Measurements from ENCODE around the gene SORCS1.

SORCS1 gene

GRCh38 chr10:107019154-107019553, 145.4 kb downstream of the SORCS1 start:
- Histone ChIP-seq H4K20me1 (ENCODE audit: insufficient read depth, low read length) (no peaks in the 10 kb centered on the region), H3K9me2 (ENCODE audit: low read depth, low read length) (no peaks in the 10 kb centered on the region), H3K4me2 (ENCODE audit: low read length) (no peak overlapping the region), H3K4me1 (ENCODE audit: insufficient read depth, low read length, severe bottlenecking) (no peaks in the 10 kb centered on the region), H3K27ac (ENCODE audit: low read depth, low read length, poor library complexity, severe bottlenecking) (no peak overlapping the region), H3K36me3 (ENCODE audit: insufficient read depth, low read length) (no peaks in the 10 kb centered on the region), H2AFZ (ENCODE audit: low read length) (no peak overlapping the region), H3K9me3 (ENCODE audit: low read length) (no peaks in the 10 kb centered on the region), H3F3A (ENCODE audit: insufficient read depth, low read length) (no peaks in the 10 kb centered on the region), H3K79me2 (ENCODE audit: insufficient read depth, low read length) (no peaks in the 10 kb centered on the region), H3K9ac (ENCODE audit: low read length) (no peak overlapping the region), H3K27me3 (ENCODE audit: insufficient read depth, low read length) (no peaks in the 10 kb centered on the region), H3K4me3 (ENCODE audit: low read depth, low read length, poor library complexity, severe bottlenecking) (no peak overlapping the region)
- TF ChIP-seq EZH2 (IDR thresholded peaks at IDR 0.05; ENCODE audit: borderline replicate concordance, low read length): no peak

- no peaks in the 10 kb centered on the region for H3K79me2 ChIP-seq (ENCODE audit: insufficient read depth, low read length)
- no peaks in the 10 kb centered on the region for H3K9me3 ChIP-seq (ENCODE audit: low read length)
- H3K4me2 ChIP-seq (ENCODE audit: low read length): no peak overlapping the region
- no peak overlapping the region for H3K9ac ChIP-seq (ENCODE audit: low read length)
- no peak overlapping the region for H3K4me3 ChIP-seq (ENCODE audit: low read depth, low read length, poor library complexity, severe bottlenecking)
- H3K4me1 ChIP-seq (ENCODE audit: insufficient read depth, low read length, severe bottlenecking): no peaks in the 10 kb centered on the region
- no peak overlapping the region for H3K27ac ChIP-seq (ENCODE audit: low read depth, low read length, poor library complexity, severe bottlenecking)
- H3K9me2 ChIP-seq (ENCODE audit: low read depth, low read length): no peaks in the 10 kb centered on the region
- no peak overlapping the region for H2AFZ ChIP-seq (ENCODE audit: low read length)
- no peaks in the 10 kb centered on the region for H3F3A ChIP-seq (ENCODE audit: insufficient read depth, low read length)
- TF ChIP-seq CTCF (IDR thresholded peaks at IDR 0.05; ENCODE audit: low read length) (no peak), EZH2 (IDR thresholded peaks at IDR 0.05; ENCODE audit: borderline replicate concordance, low read length) (no peak)
- H4K20me1 ChIP-seq (ENCODE audit: insufficient read depth, low read length): no peaks in the 10 kb centered on the region
- H3K27me3 ChIP-seq (ENCODE audit: insufficient read depth, low read length): no peaks in the 10 kb centered on the region
- H3K36me3 ChIP-seq (ENCODE audit: insufficient read depth, low read length): no peaks in the 10 kb centered on the region
Measured at GRCh38 chr10:107013258-107014006, 151.1 kb downstream of the SORCS1 start.

- Histone ChIP-seq H3K4me1 (ENCODE audit: insufficient read depth, low read length, severe bottlenecking) (no peaks in the 10 kb centered on the region), H3K79me2 (ENCODE audit: insufficient read depth, low read length) (no peaks in the 10 kb centered on the region), H3F3A (ENCODE audit: insufficient read depth, low read length) (no peaks in the 10 kb centered on the region), H2AFZ (ENCODE audit: low read length) (no peak overlapping the region), H3K27ac (ENCODE audit: low read depth, low read length, poor library complexity, severe bottlenecking) (no peak overlapping the region), H3K27me3 (ENCODE audit: insufficient read depth, low read length) (no peaks in the 10 kb centered on the region), H3K9me3 (ENCODE audit: low read length) (no peaks in the 10 kb centered on the region), H4K20me1 (ENCODE audit: insufficient read depth, low read length) (no peaks in the 10 kb centered on the region), H3K9me2 (ENCODE audit: low read depth, low read length) (no peaks in the 10 kb centered on the region), H3K4me3 (ENCODE audit: low read depth, low read length, poor library complexity, severe bottlenecking) (no peak overlapping the region), H3K36me3 (ENCODE audit: insufficient read depth, low read length) (no peaks in the 10 kb centered on the region), H3K4me2 (ENCODE audit: low read length) (no peak overlapping the region), H3K9ac (ENCODE audit: low read length) (no peak overlapping the region)
- no peak for TF ChIP-seq CTCF (IDR thresholded peaks at IDR 0.05; ENCODE audit: low read length)
- no peak for TF ChIP-seq EZH2 (IDR thresholded peaks at IDR 0.05; ENCODE audit: borderline replicate concordance, low read length)
Measured at GRCh38 chr10:107011992-107012391, 152.5 kb downstream of the SORCS1 start.

GRCh38 chr10:107011105-107011504, 153.4 kb downstream of the SORCS1 start:
- no peak overlapping the region for H3K9ac ChIP-seq (ENCODE audit: low read length)
- no peak overlapping the region for H3K27ac ChIP-seq (ENCODE audit: low read depth, low read length, poor library complexity, severe bottlenecking)
- no peaks in the 10 kb centered on the region for H4K20me1 ChIP-seq (ENCODE audit: insufficient read depth, low read length)
- no peak overlapping the region for H3K4me2 ChIP-seq (ENCODE audit: low read length)
- no peaks in the 10 kb centered on the region for H3F3A ChIP-seq (ENCODE audit: insufficient read depth, low read length)
- no peaks in the 10 kb centered on the region for H3K79me2 ChIP-seq (ENCODE audit: insufficient read depth, low read length)
- no peak for TF ChIP-seq CTCF (IDR thresholded peaks at IDR 0.05; ENCODE audit: low read length)
- TF ChIP-seq EZH2 (IDR thresholded peaks at IDR 0.05; ENCODE audit: borderline replicate concordance, low read length): no peak
- H3K9me2 ChIP-seq (ENCODE audit: low read depth, low read length): no peaks in the 10 kb centered on the region
- H3K4me1 ChIP-seq (ENCODE audit: insufficient read depth, low read length, severe bottlenecking): no peaks in the 10 kb centered on the region
- H3K27me3 ChIP-seq (ENCODE audit: insufficient read depth, low read length): no peaks in the 10 kb centered on the region
- no peak overlapping the region for H2AFZ ChIP-seq (ENCODE audit: low read length)
- H3K36me3 ChIP-seq (ENCODE audit: insufficient read depth, low read length): no peaks in the 10 kb centered on the region
- H3K4me3 ChIP-seq (ENCODE audit: low read depth, low read length, poor library complexity, severe bottlenecking): no peak overlapping the region
- no peaks in the 10 kb centered on the region for H3K9me3 ChIP-seq (ENCODE audit: low read length)
